Peyer's patch (tissue), 4 donors: Measurements from ENCODE around the gene DRC3.

Source experiments
- CTCF ChIP-seq, 6 experiments: fragments of 450-650 bp in 4 of 6; fragments of 200-600 bp in 2 of 6; sonication (generic) in 1 of 6; IDR thresholded peaks; one replicate each; pipeline ENCODE4 v1.5.1; 2017 to 2019; ENCODE audit warnings: antibody characterized with exemption in 6 of 6, mild to moderate bottlenecking in 3 of 6, moderate library complexity in 1 of 6
- POLR2A ChIP-seq, 2 donors: fragments of 450-650 bp; IDR thresholded peaks; one replicate each; pipeline ENCODE4 v1.5.1; 2017; ENCODE audit warnings: antibody characterized with exemption in 2 of 2, mild to moderate bottlenecking in 2 of 2, moderate library complexity in 2 of 2

- TF ChIP-seq CTCF (IDR thresholded peaks at IDR 0.05) (no peak), POLR2A (IDR thresholded peaks at IDR 0.05) (no peak)
Observed at GRCh38 chr17:18006495-18007239, 34.0 kb downstream of the DRC3 start.
